BJ (cell line): ENCODE results near the gene KCTD8. TPM values are rescaled to one million over a fixed set of nuclear protein-coding genes. Genes with fewer than 3 reads are reported as not detected.

Source experiments
- CTCF ChIA-PET: fragments of 350-600 bp; formaldehyde crosslinking; extraction: SDS; loops from one replicate; lab custom pipeline; 2021; ENCODE audit warnings: antibody characterized with exemption, inconsistent platforms; lab: Yijun Ruan, JAX
- POLR2A ChIA-PET: fragments of 300-600 bp; sonication (Branson Sonifier 250); formaldehyde crosslinking; extraction: SDS; loops from one replicate; lab custom pipeline; 2021; ENCODE audit warnings: antibody characterized with exemption; lab: Charles Lee
- DNase-seq: peaks from one replicate; pipeline ENCODE4 v3.0.0-alpha.2; 2011; ENCODE audit warnings: low read depth
- H3K27me3 ChIP-seq: 2 replicates; pipeline ENCODE4 v1.6.0; 2011; ENCODE audit warnings: low read length; ENCODE audit not compliant: control insufficient read depth, insufficient read depth
- H3K36me3 ChIP-seq: 2 replicates; pipeline ENCODE4 v1.5.1; 2011; ENCODE audit warnings: low read length; ENCODE audit not compliant: control insufficient read depth, insufficient read depth
- H3K4me3 ChIP-seq: 2 replicates; pipeline ENCODE4 v1.5.1; 2011; ENCODE audit warnings: low read depth, mild to moderate bottlenecking, control low read depth, low read length
- polyA plus RNA-seq: library from polyadenylated mRNA; depleted of rRNA; stranded (reverse); fragments of >200 nt; gene quantifications from 2 replicates; pipeline ENCODE4 v1.2.3, GENCODE V29; 2011
- TF ChIP-seq, protein P1 (sequence below): IDR thresholded peaks from 2 replicates; pipeline ENCODE4 v1.5.1; 2011; ENCODE audit warnings: low read depth, mild to moderate bottlenecking, control low read depth, inconsistent platforms, low read length, moderate library complexity; ENCODE audit not compliant: insufficient read depth

KCTD8 gene
- polyA plus RNA-seq, 1 experiment, result not detected

GRCh38 chr4:44326741-44327140 lies 121.9 kb downstream of the KCTD8 start:
- ChIA-PET POLR2A (no interaction called here), CTCF (interaction anchor here (0.6 kb wide), 1 partner anchor 51 kb away, joined by 3 read pairs; no protein-coding TSS in a partner anchor)
- TF ChIP-seq, protein P1, sequence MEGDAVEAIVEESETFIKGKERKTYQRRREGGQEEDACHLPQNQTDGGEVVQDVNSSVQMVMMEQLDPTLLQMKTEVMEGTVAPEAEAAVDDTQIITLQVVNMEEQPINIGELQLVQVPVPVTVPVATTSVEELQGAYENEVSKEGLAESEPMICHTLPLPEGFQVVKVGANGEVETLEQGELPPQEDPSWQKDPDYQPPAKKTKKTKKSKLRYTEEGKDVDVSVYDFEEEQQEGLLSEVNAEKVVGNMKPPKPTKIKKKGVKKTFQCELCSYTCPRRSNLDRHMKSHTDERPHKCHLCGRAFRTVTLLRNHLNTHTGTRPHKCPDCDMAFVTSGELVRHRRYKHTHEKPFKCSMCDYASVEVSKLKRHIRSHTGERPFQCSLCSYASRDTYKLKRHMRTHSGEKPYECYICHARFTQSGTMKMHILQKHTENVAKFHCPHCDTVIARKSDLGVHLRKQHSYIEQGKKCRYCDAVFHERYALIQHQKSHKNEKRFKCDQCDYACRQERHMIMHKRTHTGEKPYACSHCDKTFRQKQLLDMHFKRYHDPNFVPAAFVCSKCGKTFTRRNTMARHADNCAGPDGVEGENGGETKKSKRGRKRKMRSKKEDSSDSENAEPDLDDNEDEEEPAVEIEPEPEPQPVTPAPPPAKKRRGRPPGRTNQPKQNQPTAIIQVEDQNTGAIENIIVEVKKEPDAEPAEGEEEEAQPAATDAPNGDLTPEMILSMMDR, result no peak
- Histone ChIP-seq H3K4me3 (no peak overlapping the region), H3K36me3 (no peaks in the 10 kb centered on the region), H3K27me3 (no peaks in the 10 kb centered on the region)
- DNase-seq, result no peak

DNA sequence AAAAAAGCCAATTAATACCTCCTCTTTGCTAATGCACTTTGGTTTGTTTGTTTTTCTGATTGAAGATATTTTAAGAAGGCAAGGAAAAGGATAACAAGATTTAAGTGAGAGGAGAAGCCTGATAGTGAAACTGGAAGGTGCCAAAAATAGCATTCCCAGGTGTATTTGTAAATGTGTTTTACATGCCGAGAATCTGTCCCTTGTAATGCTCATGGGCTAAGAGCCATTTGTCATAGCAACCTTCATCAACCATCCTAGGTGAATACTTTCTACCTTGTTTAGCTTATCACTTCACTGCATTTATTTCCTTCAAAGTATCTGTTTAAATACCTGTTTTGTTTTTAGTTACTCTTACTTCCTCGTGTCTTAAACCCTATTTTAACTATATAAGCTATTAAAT lies 127.8 kb downstream of the KCTD8 start:
- DNase-seq, result no peak
- no peaks in the 10 kb centered on the region for H3K27me3 ChIP-seq
- ChIA-PET CTCF (no interaction called here), POLR2A (no interaction called here)
- TF ChIP-seq, protein P1, result no peak
- no peaks in the 10 kb centered on the region for H3K36me3 ChIP-seq
- no peak overlapping the region for H3K4me3 ChIP-seq

- Histone ChIP-seq H3K36me3 (no peaks in the 10 kb centered on the region), H3K4me3 (no peak overlapping the region), H3K27me3 (no peaks in the 10 kb centered on the region)
- DNase-seq, result no peak
- CTCF ChIA-PET, result interaction anchor here (0.6 kb wide), 1 partner anchor 1288 kb away, joined by 3 read pairs; no protein-coding TSS in a partner anchor
- POLR2A ChIA-PET, result no interaction called here
- TF ChIP-seq, protein P1, result no peak
Observed at GRCh38 chr4:44319129-44319528, 129.5 kb downstream of the KCTD8 start.

- Histone ChIP-seq H3K36me3 (no peaks in the 10 kb centered on the region), H3K27me3 (no peaks in the 10 kb centered on the region), H3K4me3 (no peak overlapping the region)
- POLR2A ChIA-PET, result no interaction called here
- DNase-seq, result no peak
- TF ChIP-seq, protein P1, result no peak
- CTCF ChIA-PET, result no interaction called here
Observed at GRCh38 chr4:44313702-44314101, 134.9 kb downstream of the KCTD8 start.

DNA sequence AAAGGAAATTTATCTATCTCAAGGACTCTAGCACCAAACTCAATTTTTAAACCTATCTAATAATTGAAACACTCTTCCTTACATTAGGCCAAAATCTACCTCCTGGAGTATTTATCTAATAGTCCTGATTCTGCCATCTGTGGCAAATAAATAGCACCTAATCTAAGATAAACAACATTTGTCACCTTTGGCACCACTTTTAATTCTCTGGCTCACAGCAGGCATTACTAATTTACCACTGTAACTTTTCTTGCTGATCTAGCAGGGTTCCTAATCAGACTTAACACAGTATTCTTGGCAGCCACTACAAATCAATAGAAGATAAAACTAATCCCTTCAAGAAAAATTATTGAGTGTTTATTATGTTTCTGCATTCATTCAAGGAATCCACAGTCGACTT lies 161.1 kb downstream of the KCTD8 start:
- TF ChIP-seq, protein P1, result no peak
- CTCF ChIA-PET, result no interaction called here

More for the DNA sequence above, 161.1 kb downstream of the KCTD8 start:
- H3K36me3 ChIP-seq, result no peaks in the 10 kb centered on the region
- H3K27me3 ChIP-seq, result no peaks in the 10 kb centered on the region
- DNase-seq, result no peak
- POLR2A ChIA-PET, result no interaction called here
- H3K4me3 ChIP-seq, result no peak overlapping the region
